Cerebellar nuclear complex (tissue), 1 donor: ENCODE data around the gene PRSS1.
A peak's percentile ranks its signal among the peaks of the same experiment; 100 is the strongest.
"Not testable (repeated sequence)": the region's sequence is repeated elsewhere in the genome, so short reads cannot be mapped to it uniquely, and the experiment has no call there.

Experiments used
- DNase-seq, 2 experiments: peaks; one replicate each; lab custom pipeline; 2025; lab: John Stamatoyannopoulos, UW

The PRSS1 gene

DNA sequence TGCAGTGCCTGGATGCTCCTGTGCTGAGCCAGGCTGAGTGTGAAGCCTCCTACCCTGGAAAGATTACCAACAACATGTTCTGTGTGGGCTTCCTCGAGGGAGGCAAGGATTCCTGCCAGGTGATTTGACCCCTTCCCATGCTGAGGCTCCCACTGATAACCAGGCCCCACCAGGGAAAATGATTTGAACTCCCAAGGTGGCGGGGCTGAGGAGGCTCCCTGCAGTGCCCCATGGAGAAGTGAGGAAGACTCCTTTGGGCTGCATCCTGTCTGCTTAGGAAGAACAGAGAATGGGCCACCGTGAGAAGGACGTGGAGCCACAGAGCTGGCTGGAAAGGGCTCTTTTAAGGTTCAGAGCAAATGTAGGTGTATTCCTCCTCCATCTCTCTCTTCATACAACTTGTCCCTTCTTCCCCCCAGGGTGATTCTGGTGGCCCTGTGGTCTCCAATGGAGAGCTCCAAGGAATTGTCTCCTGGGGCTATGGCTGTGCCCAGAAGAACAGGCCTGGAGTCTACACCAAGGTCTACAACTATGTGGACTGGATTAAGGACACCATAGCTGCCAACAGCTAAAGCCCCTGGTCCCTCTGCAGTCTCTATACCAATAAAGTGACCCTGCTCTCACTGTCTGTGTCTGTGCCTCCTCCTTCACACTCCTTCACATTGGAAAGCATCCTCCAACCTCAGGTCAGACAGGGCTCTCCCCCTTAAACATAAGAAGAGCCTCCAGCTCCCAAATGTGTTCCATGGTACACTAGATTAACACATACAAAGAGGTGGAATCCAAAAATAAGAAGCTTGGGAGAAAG lies 24.9 kb downstream of the PRSS1 start:
- DNase-seq = no peak

DNA sequence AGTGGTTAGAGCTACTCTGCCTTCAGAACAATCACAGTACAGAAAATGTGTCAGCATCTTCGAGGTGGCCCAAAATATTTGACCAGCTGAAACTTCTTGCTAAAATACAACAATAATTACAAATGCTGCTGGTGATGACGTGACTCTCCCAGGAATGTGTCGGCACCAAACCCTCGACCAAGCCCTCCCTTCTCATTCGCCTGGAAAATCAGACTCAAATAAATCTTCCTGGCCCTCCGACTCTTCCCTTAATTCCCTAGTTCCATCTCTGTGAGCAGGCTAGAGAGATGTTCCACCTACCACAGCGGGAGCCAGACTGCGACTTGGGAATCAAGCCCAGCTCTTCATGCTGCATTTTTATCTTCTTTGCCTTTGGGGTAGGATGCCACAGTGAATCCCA lies 25.6 kb downstream of the PRSS1 start:
- DNase-seq = no peak

DNA sequence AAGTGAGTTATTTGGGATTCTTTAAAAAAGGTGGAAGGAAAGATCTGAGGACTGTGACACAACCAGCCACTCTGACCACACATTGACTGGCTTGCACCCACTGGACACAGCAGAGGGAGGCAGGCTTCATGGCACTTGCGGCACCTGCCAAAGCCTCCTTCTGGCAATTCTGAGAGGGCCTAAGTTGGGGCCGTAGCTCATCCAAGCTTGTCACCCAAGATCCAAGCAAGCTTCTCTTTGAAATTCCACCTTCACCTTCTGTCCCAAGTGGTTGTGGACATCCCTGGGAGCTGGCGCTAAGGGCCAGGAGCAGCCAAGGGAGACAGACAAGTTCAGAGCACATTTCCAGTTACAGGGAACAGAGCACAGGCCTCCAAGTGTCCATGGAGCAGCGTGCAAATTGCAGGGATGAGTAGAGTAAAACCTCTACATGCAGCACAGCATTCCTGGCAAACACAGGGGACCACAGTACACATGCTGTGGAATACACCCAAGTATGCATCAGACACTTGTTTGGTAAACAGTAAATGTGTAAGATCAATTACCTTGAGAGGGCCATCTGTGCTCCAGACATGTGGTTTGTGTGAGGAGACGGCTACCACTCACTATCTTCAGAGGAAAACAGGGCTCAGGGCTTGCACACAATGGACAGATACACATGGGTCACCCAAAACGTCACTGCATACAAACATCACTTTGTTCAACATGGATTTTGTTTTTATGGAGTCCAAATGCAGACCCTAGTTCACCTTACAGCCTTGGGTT lies 26.3 kb downstream of the PRSS1 start:
- not testable (repeated sequence) for DNase-seq

DNA sequence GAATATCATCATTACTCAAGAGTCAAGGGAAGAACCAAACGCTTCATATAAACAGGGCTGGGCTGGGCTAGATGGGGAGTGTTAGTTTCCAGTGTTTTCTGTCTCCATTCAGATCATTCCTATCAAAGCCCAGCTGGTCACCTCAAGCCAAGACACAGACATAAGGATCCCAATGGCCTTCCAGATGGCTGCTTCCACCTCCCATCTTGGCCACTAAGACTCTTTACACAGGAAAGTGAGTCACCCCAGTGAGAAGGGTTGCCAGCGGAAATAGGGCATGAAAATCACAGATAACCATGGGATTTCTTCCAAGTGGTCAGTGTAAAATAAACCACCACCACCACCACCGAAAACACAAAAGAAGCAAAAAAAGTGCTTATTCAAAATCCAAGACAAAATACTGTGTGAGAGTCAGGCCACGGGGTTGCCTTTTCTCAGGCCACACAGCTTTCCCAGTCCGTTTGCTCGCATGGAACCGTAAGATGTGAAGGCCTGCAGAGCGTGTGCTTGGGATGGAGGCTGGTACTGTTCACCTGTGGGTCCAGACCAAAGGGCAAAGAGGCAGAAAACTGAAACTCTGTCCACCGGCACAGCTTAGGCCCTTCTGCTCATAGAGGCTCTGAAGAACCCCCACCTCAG lies 27.1 kb downstream of the PRSS1 start:
- DNase-seq = peak; percentile 63 to 64

DNA sequence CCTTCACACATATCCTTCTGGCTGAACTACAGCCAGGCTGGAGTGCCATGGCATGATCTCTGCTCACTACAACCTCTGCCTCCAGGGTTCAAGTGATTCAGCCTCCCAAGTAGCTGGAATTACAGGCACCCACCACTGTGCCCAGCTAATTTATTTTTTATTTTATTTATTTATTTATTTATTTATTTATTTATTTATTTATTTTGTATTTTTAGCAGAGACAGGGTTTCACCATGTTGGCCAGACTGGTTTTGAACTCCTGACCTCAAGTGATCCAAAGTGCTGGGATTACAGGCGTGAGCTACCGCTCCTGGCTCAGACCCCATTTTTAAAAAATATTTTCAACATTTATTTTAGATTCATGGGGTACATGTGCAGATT lies 27.6 kb downstream of the PRSS1 start:
- DNase-seq = not testable (repeated sequence)

DNA sequence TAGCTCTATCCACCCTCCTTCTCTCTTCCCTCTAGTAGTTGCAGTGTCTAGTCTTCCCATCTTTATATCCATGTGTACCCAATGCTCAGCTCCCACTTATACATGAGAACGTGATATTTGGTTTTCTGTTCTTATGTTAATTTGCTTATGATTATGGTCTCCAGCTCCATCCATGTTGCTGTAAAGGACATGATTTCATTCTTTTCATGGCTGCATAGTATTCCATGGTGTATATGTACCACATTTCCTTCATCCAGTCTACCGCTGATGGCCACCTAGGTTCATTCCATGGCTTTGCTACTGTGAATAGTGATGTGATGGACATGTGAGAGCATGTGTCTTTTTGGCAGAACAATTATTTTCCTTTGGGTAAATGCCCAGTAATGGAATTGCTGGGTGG lies 28.0 kb downstream of the PRSS1 start:
- DNase-seq = no peak

DNA sequence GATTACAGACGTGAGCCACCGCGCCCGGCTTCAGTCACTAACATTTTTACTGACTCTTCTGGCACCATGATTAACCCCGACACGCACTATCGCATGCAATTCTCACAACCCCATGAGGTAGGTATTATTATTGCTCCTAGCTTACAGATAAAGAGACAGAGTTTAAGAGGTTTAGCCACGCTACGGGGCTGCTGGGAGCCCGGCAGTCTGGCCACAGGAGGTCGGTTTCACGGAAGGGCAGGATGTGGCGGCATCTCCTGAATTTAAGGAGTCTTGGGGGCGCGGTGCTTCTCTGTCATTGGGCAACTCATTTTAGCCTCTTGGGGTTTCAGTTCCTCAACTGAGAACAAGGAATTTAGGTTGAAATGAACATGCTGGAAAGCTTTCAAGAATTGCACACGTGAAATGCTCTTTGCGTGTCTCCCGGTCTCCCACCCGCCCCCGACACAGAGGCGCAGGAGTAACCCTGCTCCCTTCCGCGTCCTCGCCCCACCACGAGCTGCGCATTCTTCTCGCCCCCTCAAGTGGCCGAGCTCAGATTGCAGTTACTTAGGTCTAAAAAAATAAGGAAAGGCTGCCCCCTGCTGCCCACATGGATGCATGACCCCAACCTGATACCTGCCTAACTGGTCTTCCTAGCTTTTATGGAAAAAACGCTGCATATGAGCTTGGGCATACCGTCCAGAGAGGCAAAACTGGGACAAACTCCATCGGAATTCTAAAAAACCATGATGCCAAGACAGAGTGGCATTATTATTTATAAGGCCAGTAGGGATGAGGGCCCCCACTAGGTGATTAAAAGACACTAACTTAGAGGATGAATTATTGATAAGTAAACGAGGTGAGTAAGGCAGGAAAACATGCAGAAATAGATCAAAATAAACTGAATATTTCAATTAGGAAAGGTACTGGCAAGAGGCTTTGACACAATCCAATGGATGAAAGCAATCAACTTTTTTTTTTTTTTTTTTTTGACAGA lies 33.9 kb downstream of the PRSS1 start:
- DNase-seq = peak in 1 of 2 experiments; percentile 43

DNA sequence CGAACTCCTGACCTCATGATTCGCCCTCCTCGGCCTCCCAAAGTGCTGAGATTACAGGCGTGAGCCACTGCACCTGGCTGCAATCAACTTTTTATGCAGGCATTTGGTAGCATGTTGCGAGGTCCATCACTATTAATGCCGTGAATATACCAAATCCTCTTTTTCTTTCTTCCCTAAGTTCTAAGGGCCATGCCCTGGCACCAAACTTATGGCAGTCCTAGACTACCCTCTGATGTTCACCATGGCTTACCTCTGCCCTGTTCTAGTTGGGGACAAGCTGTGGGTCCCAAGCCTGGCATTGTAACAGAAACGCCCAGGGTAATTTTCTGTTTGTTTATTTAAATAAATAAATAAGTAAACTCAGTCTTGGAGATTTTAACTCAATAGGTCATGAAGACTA lies 34.8 kb downstream of the PRSS1 start:
- DNase-seq = no peak

DNA sequence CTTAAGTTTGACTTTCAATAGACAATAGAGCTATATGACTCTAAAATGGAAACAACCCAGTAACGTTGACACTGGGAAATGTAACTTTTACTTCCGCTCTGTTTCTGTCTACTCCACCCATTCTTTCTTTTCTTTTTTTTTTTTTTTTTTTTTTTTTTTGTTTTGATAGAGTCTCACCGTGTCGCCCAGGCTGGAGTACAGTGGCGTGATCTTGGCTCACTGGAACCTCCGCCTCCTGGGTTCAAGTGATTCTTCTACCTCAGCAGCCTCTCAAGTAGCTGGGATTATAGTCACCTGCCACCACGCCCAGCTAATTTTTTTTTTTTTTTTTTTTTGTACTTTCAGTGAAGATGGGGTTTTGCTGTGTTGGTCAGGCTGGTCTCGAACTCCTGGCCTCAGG lies 35.4 kb downstream of the PRSS1 start:
- no peak for DNase-seq

DNA sequence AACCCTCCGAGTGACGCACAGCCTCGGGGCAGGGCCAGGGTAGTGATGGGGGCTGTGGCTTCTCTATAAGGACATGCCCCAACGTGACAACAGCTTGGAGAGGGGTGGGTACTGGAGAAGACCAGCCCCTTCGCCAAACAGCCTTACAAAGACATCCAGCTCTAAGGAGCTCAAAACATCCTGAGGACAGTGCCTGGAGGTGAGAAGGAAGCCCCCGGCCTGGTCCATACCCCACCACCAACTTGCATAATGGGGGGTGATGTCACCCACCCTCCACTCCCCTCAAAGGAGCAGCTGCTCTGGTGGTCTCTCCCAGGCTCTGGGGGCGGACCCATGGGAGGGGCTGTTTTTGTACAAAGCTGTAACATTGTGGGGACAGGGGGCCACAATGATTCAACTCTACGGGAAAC lies 36.6 kb downstream of the PRSS1 start:
- DNase-seq = no peak

DNA sequence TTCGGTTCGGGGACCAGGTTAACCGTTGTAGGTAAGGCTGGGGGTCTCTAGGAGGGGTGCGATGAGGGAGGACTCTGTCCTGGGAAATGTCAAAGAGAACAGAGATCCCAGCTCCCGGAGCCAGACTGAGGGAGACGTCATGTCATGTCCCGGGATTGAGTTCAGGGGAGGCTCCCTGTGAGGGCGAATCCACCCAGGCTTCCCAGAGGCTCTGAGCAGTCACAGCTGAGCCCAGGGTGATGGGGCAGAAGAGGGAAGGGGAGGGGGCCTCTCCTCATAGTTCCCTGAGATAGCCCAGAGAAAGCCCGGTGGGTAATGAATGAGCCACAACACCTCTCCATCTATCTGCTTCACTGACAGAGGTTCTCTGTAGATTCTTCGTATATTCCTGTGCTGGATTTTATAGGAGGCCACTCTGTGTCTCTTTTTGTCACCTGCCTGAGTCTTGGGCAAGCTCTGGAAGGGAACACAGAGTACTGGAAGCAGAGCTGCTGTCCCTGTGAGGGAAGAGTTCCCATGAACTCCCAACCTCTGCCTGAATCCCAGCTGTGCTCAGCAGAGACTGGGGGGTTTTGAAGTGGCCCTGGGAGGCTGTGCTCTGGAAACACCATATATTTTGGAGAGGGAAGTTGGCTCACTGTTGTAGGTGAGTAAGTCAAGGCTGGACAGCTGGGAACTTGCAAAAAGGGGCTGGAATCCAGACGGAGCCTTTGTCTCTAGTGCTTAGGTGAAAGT lies 37.9 kb downstream of the PRSS1 start:
- DNase-seq = no peak

DNA sequence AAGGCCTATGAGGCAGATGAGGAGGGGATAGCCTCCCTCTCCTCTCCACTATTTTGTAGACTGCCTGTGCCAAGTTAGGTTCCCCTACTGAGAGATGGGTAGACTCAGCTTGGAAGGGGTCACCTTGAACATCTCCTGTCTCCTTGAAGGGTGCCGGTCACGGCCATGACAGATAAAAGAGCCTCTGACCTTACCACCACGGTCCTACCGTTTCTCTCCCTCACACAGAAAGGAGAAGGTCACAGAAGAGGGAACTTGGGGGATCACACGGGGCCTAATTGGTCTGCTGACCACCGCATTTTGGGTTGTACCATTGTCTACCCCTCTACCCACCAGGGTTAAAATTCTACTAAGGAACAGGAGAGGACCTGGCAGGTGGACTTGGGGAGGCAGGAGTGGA lies 38.5 kb downstream of the PRSS1 start:
- DNase-seq = no peak

DNA sequence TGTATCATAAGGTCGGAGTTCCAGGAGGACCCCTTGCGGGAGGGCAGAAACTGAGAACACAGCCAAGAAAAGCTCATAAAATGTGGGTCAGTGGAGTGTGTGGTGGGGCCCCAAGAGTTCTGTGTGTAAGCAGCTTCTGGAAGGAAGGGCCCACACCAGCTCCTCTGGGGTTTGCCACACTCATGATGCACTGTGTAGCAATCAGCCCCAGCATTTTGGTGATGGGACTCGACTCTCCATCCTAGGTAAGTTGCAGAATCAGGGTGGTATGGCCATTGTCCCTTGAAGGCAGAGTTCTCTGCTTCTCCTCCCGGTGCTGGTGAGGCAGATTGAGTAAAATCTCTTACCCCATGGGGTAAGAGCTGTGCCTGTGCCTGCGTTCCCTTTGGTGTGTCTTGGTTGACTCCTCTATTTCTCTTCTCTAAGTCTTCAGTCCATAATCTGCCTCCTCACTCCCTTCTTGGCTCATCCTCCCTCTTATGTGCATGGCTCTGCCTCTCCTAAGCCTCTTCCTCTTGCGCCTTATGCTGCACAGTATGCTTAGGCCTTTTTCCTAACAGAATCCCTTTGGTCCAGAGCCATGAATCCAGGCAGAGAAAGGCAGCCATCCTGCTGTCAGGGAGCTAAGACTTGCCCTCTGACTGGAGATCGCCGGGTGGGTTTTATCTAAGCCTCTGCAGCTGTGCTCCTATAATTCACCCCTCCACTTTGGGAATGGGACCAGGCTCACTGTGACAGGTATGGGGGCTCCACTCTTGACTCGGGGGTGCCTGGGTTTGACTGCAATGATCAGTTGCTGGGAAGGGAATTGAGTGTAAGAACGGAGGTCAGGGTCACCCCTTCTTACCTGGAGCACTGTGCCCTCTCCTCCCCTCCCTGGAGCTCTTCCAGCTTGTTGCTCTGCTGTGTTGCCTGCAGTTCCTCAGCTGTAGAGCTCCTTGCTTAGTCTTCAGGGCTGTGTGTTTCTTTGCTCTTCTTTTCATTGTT lies 39.3 kb downstream of the PRSS1 start:
- DNase-seq = no peak

DNA sequence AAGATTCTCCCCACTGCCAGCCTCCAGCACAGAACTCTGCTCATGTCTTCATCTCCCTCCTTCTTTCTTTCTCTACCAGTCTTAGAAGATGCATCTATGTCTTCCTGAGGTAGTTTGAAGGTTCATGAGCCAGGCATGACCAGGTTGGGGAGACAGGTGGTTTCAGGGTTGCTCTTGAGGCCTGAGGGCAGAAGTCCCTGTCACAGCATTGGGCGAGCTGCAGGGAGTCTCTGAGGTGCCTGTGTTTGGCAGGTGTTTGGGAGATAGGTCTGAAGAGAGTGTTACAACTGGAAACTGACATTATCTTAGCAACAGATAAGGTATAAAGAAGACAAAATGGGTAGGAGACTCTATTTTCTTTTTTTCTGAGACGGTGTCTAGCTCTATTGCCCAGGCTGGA lies 40.2 kb downstream of the PRSS1 start:
- DNase-seq = no peak

DNA sequence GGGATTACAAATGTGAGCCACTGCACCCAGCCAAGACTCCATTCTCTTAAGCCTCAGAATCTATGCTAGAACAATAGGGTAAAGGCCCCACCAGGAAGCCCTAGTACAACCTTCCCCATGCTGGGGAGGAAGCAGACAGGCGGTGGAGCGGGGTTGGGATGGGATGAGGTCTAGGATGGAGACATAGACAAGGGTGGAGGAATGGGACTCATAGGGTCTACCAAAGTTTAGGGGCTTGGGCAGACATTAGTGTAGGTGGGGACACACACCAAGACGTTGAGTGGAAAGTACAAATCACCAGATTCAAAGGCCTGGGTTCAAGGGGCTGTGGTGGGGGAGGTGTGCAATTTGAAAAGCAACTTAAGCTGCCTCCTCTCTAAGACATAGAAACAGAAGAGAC lies 40.8 kb downstream of the PRSS1 start:
- DNase-seq = no peak

DNA sequence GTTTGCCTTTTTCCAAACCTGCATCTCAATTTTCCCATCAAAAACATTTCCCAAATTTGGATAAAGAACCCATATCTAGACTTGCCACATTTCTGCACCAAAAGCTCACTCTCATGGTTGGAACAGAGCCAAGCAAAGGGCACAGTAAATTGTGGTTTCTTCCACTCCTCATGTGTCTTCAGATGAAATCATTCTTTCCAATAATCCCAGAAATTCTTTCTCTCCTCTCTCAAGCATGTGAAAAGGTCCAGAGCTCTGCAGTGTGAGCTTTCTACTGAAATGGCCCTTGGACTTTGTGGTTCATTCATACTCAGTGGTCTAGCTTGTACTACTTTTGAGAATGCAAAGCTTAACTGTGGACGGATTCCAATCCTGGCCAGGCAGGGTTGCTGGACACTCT lies 41.3 kb downstream of the PRSS1 start:
- no peak for DNase-seq

DNA sequence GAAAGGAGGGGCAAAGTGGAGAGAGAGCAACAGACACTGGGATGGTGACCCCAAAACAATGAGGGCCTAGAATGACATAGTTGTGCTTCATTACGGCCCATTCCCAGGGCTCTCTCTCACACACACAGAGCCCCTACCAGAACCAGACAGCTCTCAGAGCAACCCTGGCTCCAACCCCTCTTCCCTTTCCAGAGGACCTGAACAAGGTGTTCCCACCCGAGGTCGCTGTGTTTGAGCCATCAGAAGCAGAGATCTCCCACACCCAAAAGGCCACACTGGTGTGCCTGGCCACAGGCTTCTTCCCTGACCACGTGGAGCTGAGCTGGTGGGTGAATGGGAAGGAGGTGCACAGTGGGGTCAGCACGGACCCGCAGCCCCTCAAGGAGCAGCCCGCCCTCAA lies 42.2 kb downstream of the PRSS1 start:
- DNase-seq = no peak

DNA sequence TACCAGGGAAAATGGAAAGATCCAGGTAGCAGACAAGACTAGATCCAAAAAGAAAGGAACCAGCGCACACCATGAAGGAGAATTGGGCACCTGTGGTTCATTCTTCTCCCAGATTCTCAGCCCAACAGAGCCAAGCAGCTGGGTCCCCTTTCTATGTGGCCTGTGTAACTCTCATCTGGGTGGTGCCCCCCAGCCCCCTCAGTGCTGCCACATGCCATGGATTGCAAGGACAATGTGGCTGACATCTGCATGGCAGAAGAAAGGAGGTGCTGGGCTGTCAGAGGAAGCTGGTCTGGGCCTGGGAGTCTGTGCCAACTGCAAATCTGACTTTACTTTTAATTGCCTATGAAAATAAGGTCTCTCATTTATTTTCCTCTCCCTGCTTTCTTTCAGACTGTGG lies 42.9 kb downstream of the PRSS1 start:
- no peak for DNase-seq

DNA sequence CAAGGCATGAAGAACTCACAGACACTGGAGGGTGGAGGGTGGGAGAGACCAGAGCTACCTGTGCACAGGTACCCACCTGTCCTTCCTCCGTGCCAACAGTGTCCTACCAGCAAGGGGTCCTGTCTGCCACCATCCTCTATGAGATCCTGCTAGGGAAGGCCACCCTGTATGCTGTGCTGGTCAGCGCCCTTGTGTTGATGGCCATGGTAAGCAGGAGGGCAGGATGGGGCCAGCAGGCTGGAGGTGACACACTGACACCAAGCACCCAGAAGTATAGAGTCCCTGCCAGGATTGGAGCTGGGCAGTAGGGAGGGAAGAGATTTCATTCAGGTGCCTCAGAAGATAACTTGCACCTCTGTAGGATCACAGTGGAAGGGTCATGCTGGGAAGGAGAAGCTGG lies 43.3 kb downstream of the PRSS1 start:
- DNase-seq = no peak

DNA sequence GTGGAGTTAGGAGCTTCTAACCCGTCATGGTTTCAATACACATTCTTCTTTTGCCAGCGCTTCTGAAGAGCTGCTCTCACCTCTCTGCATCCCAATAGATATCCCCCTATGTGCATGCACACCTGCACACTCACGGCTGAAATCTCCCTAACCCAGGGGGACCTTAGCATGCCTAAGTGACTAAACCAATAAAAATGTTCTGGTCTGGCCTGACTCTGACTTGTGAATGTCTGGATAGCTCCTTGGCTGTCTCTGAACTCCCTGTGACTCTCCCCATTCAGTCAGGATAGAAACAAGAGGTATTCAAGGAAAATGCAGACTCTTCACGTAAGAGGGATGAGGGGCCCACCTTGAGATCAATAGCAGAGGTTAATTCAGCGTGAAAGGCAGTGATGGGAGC lies 43.9 kb downstream of the PRSS1 start:
- DNase-seq = no peak
